HL-60 (cell line): ENCODE data around the gene SIL1.

Experiments
- CTCF ChIP-seq: IDR thresholded peaks from one replicate; pipeline ENCODE4 v1.5.1; 2011; ENCODE audit warnings: low read length, control low read depth, inconsistent platforms; ENCODE audit not compliant: insufficient read depth
- POLR2AphosphoS5 ChIP-seq: IDR thresholded peaks from 2 replicates; pipeline ENCODE4 v1.6.1; 2012; ENCODE audit warnings: low read depth
- SPI1 ChIP-seq: IDR thresholded peaks from 2 replicates; pipeline ENCODE4 v1.6.1; 2012; ENCODE audit warnings: low read depth, mild to moderate bottlenecking, borderline replicate concordance
- TF ChIP-seq, protein P1 (sequence below): IDR thresholded peaks from 2 replicates; pipeline ENCODE4 v1.6.1; 2012; ENCODE audit warnings: low read depth; ENCODE audit not compliant: insufficient replicate concordance

- TF ChIP-seq CTCF (no peak), POLR2AphosphoS5 (no peak), SPI1 (no peak)
- TF ChIP-seq, protein P1, sequence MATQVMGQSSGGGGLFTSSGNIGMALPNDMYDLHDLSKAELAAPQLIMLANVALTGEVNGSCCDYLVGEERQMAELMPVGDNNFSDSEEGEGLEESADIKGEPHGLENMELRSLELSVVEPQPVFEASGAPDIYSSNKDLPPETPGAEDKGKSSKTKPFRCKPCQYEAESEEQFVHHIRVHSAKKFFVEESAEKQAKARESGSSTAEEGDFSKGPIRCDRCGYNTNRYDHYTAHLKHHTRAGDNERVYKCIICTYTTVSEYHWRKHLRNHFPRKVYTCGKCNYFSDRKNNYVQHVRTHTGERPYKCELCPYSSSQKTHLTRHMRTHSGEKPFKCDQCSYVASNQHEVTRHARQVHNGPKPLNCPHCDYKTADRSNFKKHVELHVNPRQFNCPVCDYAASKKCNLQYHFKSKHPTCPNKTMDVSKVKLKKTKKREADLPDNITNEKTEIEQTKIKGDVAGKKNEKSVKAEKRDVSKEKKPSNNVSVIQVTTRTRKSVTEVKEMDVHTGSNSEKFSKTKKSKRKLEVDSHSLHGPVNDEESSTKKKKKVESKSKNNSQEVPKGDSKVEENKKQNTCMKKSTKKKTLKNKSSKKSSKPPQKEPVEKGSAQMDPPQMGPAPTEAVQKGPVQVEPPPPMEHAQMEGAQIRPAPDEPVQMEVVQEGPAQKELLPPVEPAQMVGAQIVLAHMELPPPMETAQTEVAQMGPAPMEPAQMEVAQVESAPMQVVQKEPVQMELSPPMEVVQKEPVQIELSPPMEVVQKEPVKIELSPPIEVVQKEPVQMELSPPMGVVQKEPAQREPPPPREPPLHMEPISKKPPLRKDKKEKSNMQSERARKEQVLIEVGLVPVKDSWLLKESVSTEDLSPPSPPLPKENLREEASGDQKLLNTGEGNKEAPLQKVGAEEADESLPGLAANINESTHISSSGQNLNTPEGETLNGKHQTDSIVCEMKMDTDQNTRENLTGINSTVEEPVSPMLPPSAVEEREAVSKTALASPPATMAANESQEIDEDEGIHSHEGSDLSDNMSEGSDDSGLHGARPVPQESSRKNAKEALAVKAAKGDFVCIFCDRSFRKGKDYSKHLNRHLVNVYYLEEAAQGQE = no peak
Observed at GRCh38 chr5:138981131-138981530, 217.0 kb downstream of the SIL1 start.
